Upper lobe of right lung (tissue), 1 donor: ENCODE results near the gene PRKCA. TPM values are rescaled to one million over a fixed set of nuclear protein-coding genes. Genes with fewer than 3 reads are reported as not detected.
A peak's percentile ranks its signal among the peaks of the same experiment; 100 is the strongest.

ENCODE experiments used
- ATAC-seq: fragments of 200-7000 bp; cut with Tn5 transposase; one replicate; pipeline ENCODE4 v1.9.1; 2020; ENCODE audit warnings: mild to moderate bottlenecking, moderate library complexity
- DNase-seq: peaks from one replicate; pipeline ENCODE4 v3.0.0-alpha.2; 2020
- H3K27ac ChIP-seq: fragments of 200-600 bp; one replicate; pipeline ENCODE4 v1.8.0; 2022
- H3K27me3 ChIP-seq: fragments of 200-600 bp; one replicate; pipeline ENCODE4 v1.8.0; 2022; ENCODE audit warnings: mild to moderate bottlenecking
- H3K36me3 ChIP-seq: fragments of 200-600 bp; one replicate; pipeline ENCODE4 v1.8.0; 2022
- H3K4me1 ChIP-seq: fragments of 200-600 bp; one replicate; pipeline ENCODE4 v1.8.0; 2022
- H3K4me3 ChIP-seq: fragments of 200-600 bp; one replicate; pipeline ENCODE4 v1.8.0; 2022; ENCODE audit warnings: mild to moderate bottlenecking
- H3K9me3 ChIP-seq: fragments of 200-600 bp; one replicate; pipeline ENCODE4 v1.8.0; 2022
- CTCF ChIP-seq: fragments of 200-600 bp; IDR thresholded peaks from one replicate; pipeline ENCODE4 v1.8.0; 2022; ENCODE audit warnings: antibody characterized with exemption
- intact Hi-C: fragments of 100-400 bp; cut with DNase I; formaldehyde crosslinking; loops from one replicate; pipeline ENCODE4 v1.11.0; 2022
- total RNA-seq: library from RNA; stranded (reverse); fragmentation: NEBNext Ultra II Directional; extraction: Animal tissue kit (Norgen Biotek cat#: 25700); gene quantifications from one replicate; pipeline ENCODE4 v1.2.1, GENCODE V29; 2021
- donor health status: DM: no; HTN: yes; CAD: no; lungs with severe emphysema.

PRKCA gene
- total RNA-seq, 1 donor from 2014 or later, result 43.4 TPM

DNA sequence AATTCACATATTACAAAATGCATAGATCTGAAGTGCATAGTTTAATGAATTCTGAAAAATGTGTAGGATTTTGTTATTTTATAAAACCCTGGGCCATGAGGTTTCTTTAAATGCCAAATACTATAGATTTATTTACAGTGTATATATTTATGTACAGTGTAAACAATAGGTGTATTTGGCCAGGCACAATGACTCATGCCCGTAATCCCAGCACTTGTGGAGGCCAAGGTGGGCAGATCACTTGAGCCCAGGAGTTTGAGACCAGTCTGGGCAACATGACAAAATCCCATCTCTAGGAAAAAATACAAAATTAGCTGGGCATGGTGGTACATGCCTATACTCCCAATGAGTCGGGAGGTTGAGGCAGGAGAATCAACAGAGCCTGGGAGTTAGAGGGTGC lies 249.4 kb downstream of the PRKCA start:
- H3K9me3 ChIP-seq, result no peaks in the 10 kb centered on the region
- no peaks in the 10 kb centered on the region for H3K27me3 ChIP-seq
- intact Hi-C loops, result no loop called here
- peaks cover 22% of the 10 kb centered on the region for H3K4me1 ChIP-seq
- no peak overlapping the region for H3K4me3 ChIP-seq
- DNase-seq, result no peak
- H3K27ac ChIP-seq, result no peak overlapping the region
- H3K36me3 ChIP-seq, result no peaks in the 10 kb centered on the region
- no peak for TF ChIP-seq CTCF
- ATAC-seq, result no peak

- no peak overlapping the region for H3K27ac ChIP-seq
- H3K9me3 ChIP-seq, result no peaks in the 10 kb centered on the region
- DNase-seq (no peak), ATAC-seq (peak; percentile 33)
- no peaks in the 10 kb centered on the region for H3K27me3 ChIP-seq
- H3K36me3 ChIP-seq, result no peaks in the 10 kb centered on the region
- peaks cover 22% of the 10 kb centered on the region for H3K4me1 ChIP-seq
- no peak for TF ChIP-seq CTCF
- intact Hi-C loops, result no loop called here
- H3K4me3 ChIP-seq, result no peak overlapping the region
Observed at GRCh38 chr17:66552371-66552770, 250.0 kb downstream of the PRKCA start.

- DNase-seq, result no peak
- H3K4me3 ChIP-seq, result no peak overlapping the region
- no peaks in the 10 kb centered on the region for H3K9me3 ChIP-seq
- H3K4me1 ChIP-seq, result no peaks in the 10 kb centered on the region
- intact Hi-C loops, result no loop called here
- no peaks in the 10 kb centered on the region for H3K36me3 ChIP-seq
- TF ChIP-seq CTCF, result no peak
- H3K27me3 ChIP-seq, result no peaks in the 10 kb centered on the region
- ATAC-seq, result no peak
- H3K27ac ChIP-seq, result no peak overlapping the region
Observed at GRCh38 chr17:66555605-66556004, 253.2 kb downstream of the PRKCA start.

GRCh38 chr17:66557200-66557599 lies 254.8 kb downstream of the PRKCA start:
- Histone ChIP-seq H3K27me3 (no peaks in the 10 kb centered on the region), H3K4me1 (no peaks in the 10 kb centered on the region), H3K4me3 (no peak overlapping the region), H3K27ac (no peak overlapping the region), H3K9me3 (no peaks in the 10 kb centered on the region), H3K36me3 (no peaks in the 10 kb centered on the region)
- no peak for TF ChIP-seq CTCF
- ATAC-seq (no peak), DNase-seq (no peak)
- intact Hi-C loops, result no loop called here

DNA sequence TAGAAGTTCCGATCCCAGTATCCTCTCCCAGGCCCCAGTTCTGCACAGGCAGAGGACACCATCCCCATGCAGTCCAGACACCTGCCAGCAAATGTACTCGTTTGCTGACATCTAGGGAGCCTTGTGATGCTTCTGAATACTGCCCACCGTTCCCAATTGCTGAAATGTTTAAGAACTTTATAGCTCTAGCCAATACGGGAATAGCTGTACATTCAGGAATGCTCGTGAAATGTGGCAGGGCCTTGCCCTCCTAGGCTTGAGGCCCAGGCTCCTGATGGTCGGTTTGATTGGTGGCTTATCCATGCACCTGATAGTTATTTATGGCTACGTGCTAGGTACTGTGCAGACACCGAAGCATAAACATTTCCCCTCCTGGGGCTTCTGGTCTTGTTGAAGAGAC lies 255.5 kb downstream of the PRKCA start:
- no peak for DNase-seq
- TF ChIP-seq CTCF, result no peak

GRCh38 chr17:66560691-66561090 lies 258.3 kb downstream of the PRKCA start:
- intact Hi-C loops, result no loop called here
- no peak for ATAC-seq
- TF ChIP-seq CTCF, result no peak

More for the DNA sequence above, 255.5 kb downstream of the PRKCA start:
- Histone ChIP-seq H3K4me1 (no peaks in the 10 kb centered on the region), H3K36me3 (no peaks in the 10 kb centered on the region), H3K4me3 (no peak overlapping the region), H3K27ac (no peak overlapping the region), H3K27me3 (no peaks in the 10 kb centered on the region), H3K9me3 (no peaks in the 10 kb centered on the region)
- no peak for ATAC-seq
- intact Hi-C loops, result no loop called here

More at GRCh38 chr17:66560691-66561090, 258.3 kb downstream of the PRKCA start:
- Histone ChIP-seq H3K9me3 (no peaks in the 10 kb centered on the region), H3K4me1 (no peaks in the 10 kb centered on the region), H3K27ac (no peak overlapping the region), H3K36me3 (no peaks in the 10 kb centered on the region), H3K4me3 (no peak overlapping the region), H3K27me3 (no peaks in the 10 kb centered on the region)
- DNase-seq, result no peak
